ENCODE results near the gene ZDHHC20. TPM values are rescaled to one million over a fixed set of nuclear protein-coding genes. Genes with fewer than 3 reads are reported as not detected.
"Not testable (repeated sequence)": the region's sequence is repeated elsewhere in the genome, so short reads cannot be mapped to it uniquely, and the experiment has no call there.

The ZDHHC20 gene
- polyA plus RNA-seq, 4 donors = 74.5 to 98.9 (median 91.6) TPM

DNA sequence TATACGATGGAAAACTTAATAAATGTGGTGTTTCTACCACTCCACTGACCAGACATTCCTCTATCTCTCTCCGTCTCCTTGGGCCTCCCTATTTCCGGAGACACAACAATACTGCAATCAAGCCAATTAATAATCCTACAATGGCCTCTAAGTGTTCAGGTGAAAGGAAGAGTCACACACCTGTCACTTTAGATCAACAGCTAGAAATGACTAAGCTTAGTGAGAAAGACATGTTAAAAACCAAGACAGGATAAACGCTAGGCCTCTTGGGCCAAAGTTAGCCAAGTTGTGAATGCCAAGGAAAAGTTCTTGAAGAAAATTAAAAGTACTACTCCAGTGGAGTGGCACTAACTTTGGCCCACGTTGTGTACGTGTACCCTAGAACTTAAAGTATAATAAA lies 22.5 kb downstream of the ZDHHC20 start:
- no peak for DNase-seq (ENCODE audit: low read depth in 4 of 4, low spot score in 3 of 4)

DNA sequence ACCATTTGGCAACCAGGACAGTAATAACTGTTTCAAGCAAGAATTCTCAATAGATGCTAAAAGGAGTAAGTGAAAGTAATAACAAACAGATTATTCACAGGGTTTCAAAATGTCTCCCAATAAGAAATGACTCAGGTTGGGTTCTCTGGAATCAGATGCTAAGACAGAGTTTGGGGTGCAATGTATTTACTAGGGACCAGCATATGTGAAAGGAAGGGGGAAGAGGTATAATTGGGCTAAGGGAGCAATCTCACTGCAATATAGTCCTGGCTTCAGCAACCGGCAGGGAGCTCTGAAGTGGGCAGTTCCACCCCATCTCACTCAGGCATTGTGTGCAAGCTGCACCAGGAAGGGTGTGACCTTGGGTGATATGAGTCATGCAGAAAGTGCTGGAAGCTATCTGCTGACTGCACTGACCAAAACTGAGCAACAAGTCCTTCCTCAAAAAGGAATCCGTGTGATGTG lies 23.4 kb downstream of the ZDHHC20 start:
- DNase-seq (ENCODE audit: low read depth in 4 of 4, low spot score in 3 of 4) = no peak

DNA sequence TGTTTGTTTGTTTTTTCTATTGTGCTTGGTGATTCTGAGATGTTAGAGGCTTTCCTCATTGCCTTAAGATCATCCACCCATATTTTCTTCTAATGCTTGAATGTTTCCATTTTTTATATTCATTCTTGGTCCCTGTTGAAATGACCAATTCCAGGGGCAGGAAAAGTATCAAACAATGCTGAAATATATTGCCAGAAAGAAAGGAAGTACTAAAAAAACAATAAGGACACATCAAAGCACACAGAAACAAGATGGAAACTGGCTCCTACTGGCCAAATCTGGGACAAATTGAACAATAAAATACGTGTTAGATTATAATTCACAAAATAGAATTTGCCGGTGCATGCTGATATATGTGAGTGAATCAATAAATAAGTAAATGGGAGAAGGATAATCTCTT lies 23.9 kb downstream of the ZDHHC20 start:
- DNase-seq (ENCODE audit: low read depth in 4 of 4, low spot score in 3 of 4) = no peak

DNA sequence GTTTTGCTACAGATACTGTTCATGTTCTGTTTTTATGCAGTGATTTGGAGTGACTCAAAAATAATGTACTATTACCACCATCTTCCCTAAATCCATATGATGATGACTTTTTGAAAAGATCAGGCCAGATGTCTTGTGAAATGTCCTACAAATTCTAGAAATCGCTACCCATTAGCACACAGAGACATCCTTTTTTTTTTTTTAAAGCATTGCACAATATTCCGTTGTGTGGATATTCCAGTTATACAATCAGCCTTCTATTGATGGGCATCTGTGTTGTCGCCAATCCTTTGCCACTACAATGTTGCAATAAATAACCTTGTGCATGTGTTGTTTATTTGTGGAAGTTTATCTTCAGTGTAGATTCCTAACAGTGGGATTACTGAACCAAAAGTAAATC lies 24.5 kb downstream of the ZDHHC20 start:
- no peak for DNase-seq (ENCODE audit: low read depth in 4 of 4, low spot score in 3 of 4)

- no peak for DNase-seq (ENCODE audit: low read depth in 4 of 4, low spot score in 3 of 4)
These were observed 29.9 kb downstream of the ZDHHC20 start for GRCh38 chr13:21429211-21429610.

- DNase-seq (ENCODE audit: low read depth in 4 of 4, low spot score in 3 of 4) = no peak
These were observed 31.4 kb downstream of the ZDHHC20 start for GRCh38 chr13:21427741-21428140.

DNA sequence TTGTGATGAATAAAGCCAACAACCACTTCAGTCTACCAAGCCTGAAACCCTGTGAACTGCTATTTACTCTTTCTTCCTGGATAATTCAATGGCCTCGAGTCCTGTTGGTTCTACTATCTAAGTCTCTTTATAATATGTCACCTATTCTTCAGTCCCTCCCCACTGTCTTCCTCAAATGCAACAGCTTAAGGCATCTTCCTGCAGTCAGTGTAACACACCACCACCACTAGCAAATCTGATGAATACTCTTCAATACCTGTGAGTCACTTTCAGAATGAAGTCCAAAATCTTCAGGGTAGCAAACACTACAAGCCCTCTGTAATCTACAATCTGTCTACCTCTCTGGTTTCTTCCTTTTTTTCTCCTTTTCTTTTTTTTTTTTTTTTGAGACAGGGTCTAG lies 32.9 kb downstream of the ZDHHC20 start:
- DNase-seq (ENCODE audit: low read depth in 4 of 4, low spot score in 3 of 4) = no peak

GRCh38 chr13:21420706-21421105 lies 38.4 kb downstream of the ZDHHC20 start:
- no peak for DNase-seq (ENCODE audit: low read depth in 4 of 4, low spot score in 3 of 4)

DNA sequence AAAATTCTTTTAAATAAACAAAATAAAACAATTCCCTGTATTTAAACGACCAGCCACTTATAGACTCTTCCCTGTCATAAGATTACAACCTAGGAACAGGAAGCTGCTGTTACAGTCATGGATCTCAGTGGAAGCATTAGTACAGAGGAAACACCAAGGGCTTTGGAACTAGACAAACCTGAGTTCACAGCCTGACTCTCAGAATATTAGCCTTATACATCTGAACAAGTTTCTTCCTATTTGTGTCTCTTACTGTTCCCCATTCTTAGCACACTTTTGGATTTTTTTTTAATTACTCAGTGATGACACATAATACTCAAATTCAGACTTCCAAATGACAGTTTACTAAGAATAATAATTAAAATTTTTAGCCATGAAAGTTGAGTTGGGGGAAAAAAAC lies 46.1 kb downstream of the ZDHHC20 start:
- no peak for DNase-seq (ENCODE audit: low read depth in 4 of 4, low spot score in 3 of 4)

GRCh38 chr13:21410453-21410852 lies 48.6 kb downstream of the ZDHHC20 start:
- DNase-seq (ENCODE audit: low read depth in 4 of 4, low spot score in 3 of 4) = not testable (repeated sequence)

DNA sequence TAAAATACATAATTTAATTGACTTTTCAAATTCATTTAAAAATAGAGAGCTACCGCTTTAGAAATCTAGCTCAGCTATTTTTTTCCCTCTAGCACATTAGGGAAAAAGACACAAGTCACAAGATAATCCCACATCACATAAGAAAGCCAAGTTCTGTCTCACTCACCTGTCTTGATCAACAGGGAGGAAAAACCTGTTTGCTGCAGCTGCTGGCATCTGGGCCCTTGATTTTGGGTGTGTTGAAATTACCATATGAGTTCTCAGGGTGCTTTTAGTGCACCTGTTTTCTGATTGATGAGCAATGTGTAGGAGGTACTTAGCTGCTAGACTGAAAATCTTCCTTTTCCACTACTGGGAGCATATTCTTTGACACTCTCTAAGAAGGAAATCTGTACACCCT lies 53.8 kb downstream of the ZDHHC20 start:
- no peak for DNase-seq (ENCODE audit: low read depth in 4 of 4, low spot score in 3 of 4)

DNA sequence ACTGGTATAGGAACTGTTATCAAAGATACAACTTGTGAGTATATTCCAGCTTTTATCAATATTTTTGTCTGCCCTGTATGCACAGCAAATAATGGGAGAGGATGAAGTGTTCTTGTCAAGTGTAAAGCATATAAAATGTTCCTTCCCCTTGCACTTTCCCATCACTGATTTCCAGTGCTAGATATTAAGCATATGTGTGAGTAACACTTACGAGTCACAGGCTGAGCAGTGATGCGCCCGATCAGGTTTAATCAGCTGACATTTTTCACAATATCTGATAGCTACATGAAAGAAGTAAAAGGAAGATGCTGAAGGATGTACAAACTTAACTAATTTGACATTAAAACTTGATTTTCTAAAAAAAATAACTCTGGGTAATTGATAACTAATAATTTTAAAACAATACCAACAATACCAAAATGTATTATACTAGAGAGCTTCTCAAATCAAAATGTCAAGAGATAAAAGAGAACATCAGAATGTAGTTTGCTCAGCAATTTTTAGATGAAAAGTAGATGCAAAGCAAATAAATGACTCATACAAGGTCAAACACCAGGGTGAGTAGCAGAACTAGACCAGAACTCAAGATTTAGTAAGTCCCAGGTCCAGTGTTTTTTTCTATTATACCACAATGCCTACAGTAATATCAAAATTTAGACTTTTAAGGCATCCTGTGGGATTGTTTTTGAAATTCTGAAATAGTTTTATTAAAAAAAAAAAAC lies 56.4 kb downstream of the ZDHHC20 start:
- no peak for DNase-seq (ENCODE audit: low read depth in 4 of 4, low spot score in 3 of 4)

- DNase-seq (ENCODE audit: low read depth in 4 of 4, low spot score in 3 of 4) = no peak
These were observed 59.4 kb downstream of the ZDHHC20 start for GRCh38 chr13:21399741-21400140.

GRCh38 chr13:21395953-21396352 lies 63.1 kb downstream of the ZDHHC20 start:
- DNase-seq (ENCODE audit: low read depth in 4 of 4, low spot score in 3 of 4) = no peak

DNA sequence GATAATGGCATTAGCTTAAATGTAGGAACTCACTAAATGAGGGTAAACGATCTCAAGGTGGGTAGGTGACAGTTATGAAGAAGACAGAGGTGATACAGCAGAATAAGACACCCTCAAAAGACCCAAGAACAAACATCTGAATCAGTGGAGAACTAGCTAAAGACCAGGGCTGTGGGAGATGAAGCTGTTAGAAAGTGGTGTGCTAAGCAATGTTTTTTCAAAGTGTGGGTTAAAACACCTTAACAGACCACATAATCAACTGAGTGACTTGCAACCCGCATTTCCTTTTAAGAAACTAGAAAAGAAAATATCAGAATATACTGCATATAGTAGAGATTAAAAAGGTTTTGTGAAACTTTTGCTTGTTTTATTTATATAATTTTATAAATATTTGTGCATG lies 70.0 kb downstream of the ZDHHC20 start:
- DNase-seq (ENCODE audit: low read depth in 4 of 4, low spot score in 3 of 4) = no peak

- no peak for DNase-seq (ENCODE audit: low read depth in 4 of 4, low spot score in 3 of 4)
These were observed 73.4 kb downstream of the ZDHHC20 start for GRCh38 chr13:21385710-21386109.

DNA sequence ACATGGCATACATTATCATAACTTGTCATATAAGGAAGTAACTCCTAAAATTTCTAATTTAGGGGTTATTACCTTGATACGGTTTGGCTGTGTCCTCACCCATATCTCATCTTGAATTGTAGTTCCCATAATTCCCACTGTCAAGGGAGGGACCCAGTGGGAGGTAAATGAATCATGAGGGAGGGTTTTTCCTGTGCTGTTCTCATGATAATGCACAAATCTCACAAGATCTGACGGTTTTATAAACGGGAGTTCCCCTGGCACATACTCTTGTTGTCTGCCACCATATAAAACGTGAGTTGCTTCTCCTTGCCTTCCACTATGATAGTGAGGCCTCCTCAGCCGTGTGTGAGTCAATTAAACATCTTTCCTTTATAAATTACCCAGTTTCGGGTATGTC lies 76.0 kb downstream of the ZDHHC20 start:
- no peak for DNase-seq (ENCODE audit: low read depth in 4 of 4, low spot score in 3 of 4)

GRCh38 chr13:21376998-21377985 lies 81.8 kb downstream of the ZDHHC20 start:
- not testable (repeated sequence) for DNase-seq (ENCODE audit: low read depth in 4 of 4, low spot score in 3 of 4)

DNA sequence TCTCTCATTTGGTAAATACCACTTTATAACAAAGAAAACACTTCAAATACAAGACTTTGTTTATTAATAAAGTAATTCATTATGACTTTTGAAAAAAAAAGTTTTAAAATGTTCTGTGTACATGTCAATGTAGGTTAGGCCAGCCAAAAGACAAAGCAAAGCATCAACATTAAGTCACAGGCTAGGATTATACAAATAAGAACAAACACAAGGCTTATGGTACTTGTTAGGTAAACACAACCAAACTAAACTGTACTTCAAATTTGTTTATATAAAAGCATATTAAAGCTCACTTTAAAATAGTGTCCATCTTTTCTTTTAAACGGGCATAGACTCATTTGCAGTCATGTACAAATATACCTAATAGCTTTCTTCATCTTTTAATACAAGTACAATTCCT lies 86.6 kb downstream of the ZDHHC20 start:
- no peak for DNase-seq (ENCODE audit: low read depth in 4 of 4, low spot score in 3 of 4)

DNA sequence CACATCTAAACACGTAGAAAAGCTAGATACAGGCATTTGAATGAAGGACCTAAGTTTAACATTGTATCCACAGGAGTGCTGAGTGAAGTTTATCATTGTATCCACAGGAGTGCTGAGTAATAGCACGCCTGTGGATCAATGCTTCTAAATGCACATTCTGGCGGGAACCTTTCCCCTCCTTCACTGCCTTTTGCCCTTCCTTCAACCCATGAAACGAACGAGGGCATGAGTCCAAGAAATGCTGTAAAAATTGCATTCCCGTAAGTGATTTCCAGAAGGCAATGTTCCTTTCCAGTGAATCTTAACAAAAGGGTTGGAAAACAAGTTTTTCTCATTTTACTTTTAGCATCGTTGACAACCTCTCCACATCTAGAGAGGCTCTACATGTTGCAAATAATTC lies 88.1 kb downstream of the ZDHHC20 start:
- peak in 2 of 4 donors; percentile 5 to 10 for DNase-seq (ENCODE audit: low read depth in 4 of 4, low spot score in 3 of 4)

DNA sequence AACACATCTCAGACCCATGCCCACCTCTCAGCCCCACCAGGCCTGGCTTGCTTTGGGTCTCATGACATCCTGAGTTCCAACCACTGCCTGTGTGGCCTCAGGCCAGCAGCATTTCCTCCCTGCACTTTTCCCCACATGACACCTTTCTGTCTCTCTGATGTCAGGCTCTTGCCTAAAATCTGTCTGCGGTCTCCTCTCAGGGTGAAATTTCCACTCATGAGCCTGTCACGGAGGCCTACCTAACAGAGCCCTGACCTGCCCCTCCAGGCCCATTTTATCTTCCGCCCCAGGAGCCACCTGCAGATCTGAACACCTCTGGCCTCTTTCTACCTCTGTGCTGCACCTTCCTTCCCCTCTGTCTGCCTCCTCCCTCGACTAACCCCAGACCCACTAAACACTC lies 93.5 kb downstream of the ZDHHC20 start:
- no peak for DNase-seq (ENCODE audit: low read depth in 4 of 4, low spot score in 3 of 4)

DNA sequence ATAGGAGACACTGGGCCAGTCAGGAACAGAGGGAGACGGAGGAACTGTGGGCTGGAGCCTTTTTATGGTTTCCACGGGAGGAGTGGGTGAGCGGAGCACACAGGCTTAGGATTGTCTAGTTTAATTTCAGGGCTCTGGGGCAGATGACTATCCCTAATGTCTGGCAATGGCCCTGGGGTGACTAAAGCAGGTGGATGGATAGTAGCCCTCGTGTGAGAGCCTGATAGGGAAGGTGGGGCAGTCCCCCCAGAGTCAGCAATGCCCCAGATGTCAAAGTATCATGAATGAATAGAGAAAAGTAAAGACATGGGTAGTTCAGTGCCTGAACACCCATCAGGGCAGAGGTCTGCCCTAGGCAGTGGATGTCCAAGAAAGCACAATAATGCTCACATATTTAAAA lies 94.2 kb downstream of the ZDHHC20 start:
- DNase-seq (ENCODE audit: low read depth in 4 of 4, low spot score in 3 of 4) = no peak

All from left renal pelvis (tissue), 4 donors.